ENCODE results near the gene CST4.

CST4 gene

DNA sequence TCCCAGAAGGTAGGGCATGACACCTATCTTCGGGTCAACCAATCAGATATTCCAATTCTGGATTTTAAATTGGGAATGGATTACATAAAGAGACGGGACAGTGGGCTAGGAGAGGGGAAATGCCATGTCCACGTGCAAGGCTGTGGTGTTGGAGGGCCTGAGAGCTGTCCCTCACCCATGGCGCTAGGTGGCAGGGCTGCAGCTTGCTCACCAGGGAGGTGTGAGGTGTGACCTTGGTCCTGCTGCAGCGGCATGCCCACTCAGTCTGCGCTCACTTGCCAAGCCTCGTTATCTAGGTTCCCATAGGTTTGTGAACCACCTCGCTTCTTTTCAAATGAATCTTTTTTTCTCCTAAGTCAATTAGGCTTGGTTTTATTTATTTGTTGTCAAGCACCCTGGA lies 31.6 kb downstream of the CST4 start:
- TF ChIP-seq POLR2A (IDR thresholded peaks at IDR 0.05; ENCODE audit: low read length): no peak
- no peak for TF ChIP-seq GATA1 (IDR thresholded peaks at IDR 0.05; ENCODE audit: low read depth, low read length)
- no peak for DNase-seq

DNA sequence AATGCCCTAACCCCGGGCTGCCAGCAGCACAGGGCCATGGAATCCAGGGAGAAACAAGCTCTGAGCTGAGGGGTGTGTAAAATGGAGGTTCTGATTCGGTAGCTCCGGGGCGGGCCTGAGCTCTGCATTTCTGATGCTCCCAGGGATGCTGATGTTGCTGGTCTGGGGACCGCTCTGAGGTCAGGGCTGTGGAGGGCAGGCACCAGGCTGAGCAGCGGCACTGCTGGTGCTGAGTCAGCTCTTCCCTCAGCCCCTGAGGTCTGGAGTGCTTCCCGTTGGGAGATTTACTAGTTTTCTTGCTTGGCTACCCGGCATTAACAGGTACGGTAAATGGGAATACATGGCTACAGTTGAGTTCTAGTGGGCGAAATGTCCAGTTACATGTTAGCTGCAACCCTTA lies 32.5 kb downstream of the CST4 start:
- TF ChIP-seq GATA1 (IDR thresholded peaks at IDR 0.05; ENCODE audit: low read depth, low read length) (no peak), POLR2A (IDR thresholded peaks at IDR 0.05; ENCODE audit: low read length) (no peak)
- no peak for DNase-seq

DNA sequence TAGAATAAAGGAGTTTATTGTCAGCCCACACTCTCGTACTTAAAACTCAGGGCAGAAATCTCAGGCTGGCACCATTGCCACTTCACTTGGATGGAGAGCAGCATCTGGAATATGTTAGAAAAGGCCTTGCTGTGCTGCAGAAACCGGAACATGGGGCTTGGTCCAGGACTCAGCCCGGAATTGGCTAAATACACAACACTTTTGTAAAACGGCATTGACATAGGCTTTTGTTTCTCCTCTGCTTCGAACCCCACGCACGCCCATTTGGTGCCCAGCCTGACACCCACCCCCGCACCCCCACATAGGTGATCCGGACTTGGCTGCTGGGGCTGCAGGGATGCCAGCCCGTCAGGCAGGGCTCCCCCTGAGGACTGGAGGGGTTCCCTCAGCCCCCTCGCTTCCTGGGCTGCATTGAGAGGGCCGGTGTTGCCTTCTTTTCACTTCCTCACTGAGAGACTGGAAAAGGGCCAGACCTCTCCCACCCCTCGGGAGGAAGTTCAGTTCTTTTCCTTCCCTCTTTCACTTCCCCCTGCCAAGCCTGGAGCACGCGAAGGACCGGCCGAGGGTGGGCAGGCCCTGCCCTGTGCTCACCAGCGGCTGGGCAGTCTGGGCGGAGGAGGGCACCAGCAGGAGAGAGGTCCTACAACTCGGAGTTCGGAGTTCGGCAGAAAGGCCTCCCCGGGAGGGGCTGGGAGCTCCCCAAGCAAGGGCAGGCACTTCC lies 33.2 kb downstream of the CST4 start:
- no peak for DNase-seq
- TF ChIP-seq POLR2A (IDR thresholded peaks at IDR 0.05; ENCODE audit: low read length) (no peak), GATA1 (IDR thresholded peaks at IDR 0.05; ENCODE audit: low read depth, low read length) (no peak)

DNA sequence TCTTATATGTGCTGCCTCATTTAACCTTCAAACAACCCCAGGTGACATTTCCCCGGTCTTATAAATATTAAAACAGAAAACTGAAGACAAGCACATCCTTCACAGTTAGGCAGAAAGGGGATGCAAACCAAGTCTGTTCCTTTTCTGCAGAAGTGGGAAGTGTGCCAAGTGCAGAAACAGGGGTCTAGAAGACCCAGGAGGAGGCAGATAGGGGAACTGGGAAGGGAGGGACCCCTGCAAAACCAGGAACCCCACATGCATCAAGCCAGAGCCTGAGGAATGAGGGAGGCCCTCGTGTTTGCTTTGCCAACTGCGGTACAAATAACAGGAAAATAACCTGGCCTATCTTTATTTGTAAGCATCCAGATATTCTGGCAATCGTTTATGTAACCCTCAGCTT lies 34.1 kb downstream of the CST4 start:
- TF ChIP-seq POLR2A (IDR thresholded peaks at IDR 0.05; ENCODE audit: low read length) (no peak), GATA1 (IDR thresholded peaks at IDR 0.05; ENCODE audit: low read depth, low read length) (no peak)
- DNase-seq: no peak

DNA sequence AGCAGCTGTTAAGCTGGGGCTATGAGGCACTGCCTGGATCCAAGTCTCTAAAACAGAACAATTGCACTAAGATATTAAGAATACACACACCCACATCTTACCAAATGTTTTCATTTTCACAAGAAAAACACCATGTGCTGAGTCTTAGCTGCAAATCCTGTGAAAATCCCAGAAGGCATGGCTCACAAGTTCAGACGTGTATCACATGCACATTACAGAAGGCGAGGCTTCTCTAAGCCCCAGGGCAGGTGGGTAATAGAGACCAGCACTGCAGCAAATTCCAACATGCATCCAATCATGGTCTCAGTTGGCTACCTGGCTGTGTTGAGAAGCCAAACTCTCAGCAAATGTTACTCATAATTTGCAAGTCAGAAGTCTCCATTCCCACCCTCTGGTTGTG lies 34.8 kb downstream of the CST4 start:
- TF ChIP-seq POLR2A (IDR thresholded peaks at IDR 0.05; ENCODE audit: low read length): no peak
- TF ChIP-seq GATA1 (IDR thresholded peaks at IDR 0.05; ENCODE audit: low read depth, low read length): no peak
- DNase-seq: no peak

DNA sequence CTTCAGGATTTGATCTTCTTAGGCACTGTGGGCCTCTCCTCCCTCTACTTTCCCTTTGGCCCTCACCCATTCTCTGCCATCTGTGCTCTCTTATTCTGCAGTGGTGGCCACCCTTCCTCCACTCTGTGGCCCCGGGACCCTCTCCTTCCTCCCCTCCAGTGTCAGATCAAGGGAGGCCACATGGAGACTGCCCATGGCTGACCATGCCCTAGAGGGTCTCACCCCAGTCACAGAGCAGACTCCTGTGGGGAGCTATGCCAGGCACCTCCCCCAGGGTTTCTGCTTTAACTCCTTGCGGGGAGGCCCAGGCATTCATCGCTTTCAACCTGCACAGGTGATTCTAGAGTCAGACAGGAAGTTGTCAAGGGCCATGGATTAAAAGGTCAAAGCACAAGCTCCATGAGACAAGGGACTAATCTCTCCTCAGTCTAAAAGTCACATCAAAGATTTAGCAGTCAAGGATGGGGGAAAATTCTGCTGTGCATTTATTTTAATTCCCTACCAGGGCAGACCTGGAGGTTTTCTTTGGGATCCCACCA lies 35.4 kb downstream of the CST4 start:
- no peak for TF ChIP-seq GATA1 (IDR thresholded peaks at IDR 0.05; ENCODE audit: low read depth, low read length)
- TF ChIP-seq POLR2A (IDR thresholded peaks at IDR 0.05; ENCODE audit: low read length): no peak

DNA sequence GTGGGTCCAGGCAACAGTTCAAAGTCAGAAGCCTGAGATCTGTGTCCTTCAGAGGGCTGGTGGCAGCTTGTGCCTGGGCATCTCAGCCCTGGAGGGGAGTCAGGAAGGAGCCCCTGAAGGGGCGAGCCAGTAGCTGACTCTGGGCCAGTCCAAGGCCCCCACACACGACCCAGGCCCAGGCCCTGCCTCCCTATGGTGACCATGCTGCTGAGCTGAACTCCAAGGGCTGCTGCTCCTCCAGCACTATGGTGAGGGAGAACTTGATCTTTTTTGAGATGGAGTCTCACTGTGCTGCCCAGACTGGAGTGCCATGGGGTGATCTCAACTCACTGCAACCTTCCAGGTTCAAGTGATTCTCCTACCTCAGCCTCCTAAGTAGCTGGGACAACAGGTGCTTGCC lies 35.9 kb downstream of the CST4 start:
- TF ChIP-seq GATA1 (IDR thresholded peaks at IDR 0.05; ENCODE audit: low read depth, low read length) (no peak), POLR2A (IDR thresholded peaks at IDR 0.05; ENCODE audit: low read length) (no peak)
- no peak for DNase-seq

More for the DNA sequence above, 35.4 kb downstream of the CST4 start:
- no peak for DNase-seq

DNA sequence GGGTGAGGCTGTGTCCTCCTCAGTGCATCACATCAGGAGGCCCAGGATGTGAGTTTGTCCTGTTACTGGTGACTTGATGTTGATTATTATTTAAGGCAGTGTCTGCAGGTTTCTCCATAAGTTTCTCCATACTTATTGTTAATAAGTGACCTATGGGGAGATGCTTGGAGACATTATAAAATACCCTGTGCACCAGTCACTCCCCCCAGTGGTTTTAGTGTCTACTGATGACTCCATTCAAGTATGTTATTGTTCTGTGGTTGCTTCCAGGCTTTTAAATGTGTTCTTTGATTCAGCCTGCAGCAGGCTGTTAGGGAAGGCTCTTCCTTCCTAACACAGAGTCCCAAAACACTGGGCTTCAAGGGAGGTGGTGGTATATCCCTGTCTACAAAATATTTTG lies 36.5 kb downstream of the CST4 start:
- TF ChIP-seq GATA1 (IDR thresholded peaks at IDR 0.05; ENCODE audit: low read depth, low read length): no peak
- TF ChIP-seq POLR2A (IDR thresholded peaks at IDR 0.05; ENCODE audit: low read length): no peak
- no peak for DNase-seq

DNA sequence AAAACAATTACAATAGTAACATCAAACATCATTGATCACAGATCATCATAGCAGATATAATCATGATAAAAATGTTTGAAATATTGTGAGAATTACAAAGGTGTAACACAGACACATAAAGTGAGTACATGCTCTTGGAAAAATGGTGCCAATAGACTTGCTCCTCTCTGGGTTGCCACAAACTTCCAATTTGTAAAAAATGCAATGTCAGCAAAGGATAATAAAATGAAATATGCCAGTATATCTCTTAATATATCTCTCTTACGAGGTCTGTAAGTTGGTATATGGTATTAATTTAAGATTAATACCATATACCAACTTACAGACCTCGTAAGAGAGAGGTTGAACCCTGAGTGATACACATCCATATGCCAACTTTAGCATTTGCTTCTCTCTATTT lies 37.7 kb downstream of the CST4 start:
- DNase-seq: no peak
- TF ChIP-seq POLR2A (IDR thresholded peaks at IDR 0.05; ENCODE audit: low read length): no peak
- TF ChIP-seq GATA1 (IDR thresholded peaks at IDR 0.05; ENCODE audit: low read depth, low read length): no peak

DNA sequence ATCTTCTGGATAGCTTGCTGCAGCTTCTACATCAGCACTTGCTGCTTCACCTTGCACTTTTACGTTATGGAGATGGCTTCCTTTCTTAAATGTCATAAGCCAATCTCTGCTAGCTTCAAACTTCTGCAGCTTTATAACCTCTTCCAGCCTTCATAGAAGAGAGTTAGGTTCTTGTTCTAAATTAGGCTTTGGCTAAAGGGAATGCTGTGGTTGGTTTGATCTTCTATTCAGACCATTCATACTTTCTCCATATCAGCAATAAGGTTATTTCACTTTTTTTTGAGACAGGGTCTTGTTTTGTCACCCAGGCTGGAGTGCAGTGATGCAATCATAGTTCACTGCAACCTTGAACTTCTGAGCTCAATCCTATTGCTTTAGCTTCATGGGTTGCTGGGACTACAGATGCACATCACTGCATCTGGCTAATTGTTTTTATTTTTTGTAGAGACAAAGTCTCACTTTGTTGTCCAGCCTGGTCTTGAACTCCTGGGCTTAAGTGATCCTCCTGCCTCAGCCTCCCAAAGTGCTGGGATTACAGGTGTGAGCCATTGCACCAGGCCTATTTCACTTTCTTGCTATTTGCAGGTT lies 38.9 kb downstream of the CST4 start:
- no peak for TF ChIP-seq GATA1 (IDR thresholded peaks at IDR 0.05; ENCODE audit: low read depth, low read length)
- no peak for TF ChIP-seq POLR2A (IDR thresholded peaks at IDR 0.05; ENCODE audit: low read length)
- DNase-seq: no peak

DNA sequence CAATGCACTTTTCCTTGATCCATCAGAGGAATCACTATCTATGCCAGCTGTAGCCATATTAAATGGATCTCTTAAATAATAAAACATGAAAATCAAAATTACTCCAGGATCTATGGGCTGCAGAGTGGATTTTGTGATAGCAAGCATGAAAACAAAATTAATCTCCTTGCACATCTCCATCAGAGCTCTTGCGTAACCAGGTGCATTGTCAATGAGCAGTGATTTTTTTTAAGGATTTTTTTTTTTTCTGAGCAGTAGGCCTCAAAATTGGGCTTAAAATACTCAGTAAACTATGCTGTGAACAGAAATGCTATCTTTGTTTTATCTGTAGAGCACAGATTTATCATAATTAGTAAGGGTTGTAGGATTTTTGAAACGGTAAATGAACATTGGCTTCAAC lies 39.6 kb downstream of the CST4 start:
- DNase-seq: no peak
- TF ChIP-seq GATA1 (IDR thresholded peaks at IDR 0.05; ENCODE audit: low read depth, low read length) (no peak), POLR2A (IDR thresholded peaks at IDR 0.05; ENCODE audit: low read length) (no peak)

DNA sequence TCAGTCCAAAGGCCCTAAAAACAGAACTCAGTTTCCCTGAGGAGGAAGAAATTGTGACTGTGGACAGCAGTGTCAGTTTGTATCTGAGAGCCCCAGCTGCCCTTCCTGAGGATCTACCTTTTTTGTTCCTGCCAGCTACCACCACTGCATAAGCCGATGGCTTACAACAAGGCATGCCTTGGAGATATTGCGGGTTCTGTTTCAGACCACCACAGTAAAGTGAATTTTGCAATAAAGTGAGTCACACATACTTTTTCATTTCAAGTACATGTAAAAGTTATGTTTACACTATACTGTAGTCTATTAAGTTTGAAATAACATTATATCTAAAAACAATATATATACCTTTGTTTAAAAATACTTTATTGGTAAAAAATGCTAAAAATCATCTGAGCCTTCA lies 41.5 kb downstream of the CST4 start:
- DNase-seq: no peak
- TF ChIP-seq POLR2A (IDR thresholded peaks at IDR 0.05; ENCODE audit: low read length) (no peak), GATA1 (IDR thresholded peaks at IDR 0.05; ENCODE audit: low read depth, low read length) (no peak)

DNA sequence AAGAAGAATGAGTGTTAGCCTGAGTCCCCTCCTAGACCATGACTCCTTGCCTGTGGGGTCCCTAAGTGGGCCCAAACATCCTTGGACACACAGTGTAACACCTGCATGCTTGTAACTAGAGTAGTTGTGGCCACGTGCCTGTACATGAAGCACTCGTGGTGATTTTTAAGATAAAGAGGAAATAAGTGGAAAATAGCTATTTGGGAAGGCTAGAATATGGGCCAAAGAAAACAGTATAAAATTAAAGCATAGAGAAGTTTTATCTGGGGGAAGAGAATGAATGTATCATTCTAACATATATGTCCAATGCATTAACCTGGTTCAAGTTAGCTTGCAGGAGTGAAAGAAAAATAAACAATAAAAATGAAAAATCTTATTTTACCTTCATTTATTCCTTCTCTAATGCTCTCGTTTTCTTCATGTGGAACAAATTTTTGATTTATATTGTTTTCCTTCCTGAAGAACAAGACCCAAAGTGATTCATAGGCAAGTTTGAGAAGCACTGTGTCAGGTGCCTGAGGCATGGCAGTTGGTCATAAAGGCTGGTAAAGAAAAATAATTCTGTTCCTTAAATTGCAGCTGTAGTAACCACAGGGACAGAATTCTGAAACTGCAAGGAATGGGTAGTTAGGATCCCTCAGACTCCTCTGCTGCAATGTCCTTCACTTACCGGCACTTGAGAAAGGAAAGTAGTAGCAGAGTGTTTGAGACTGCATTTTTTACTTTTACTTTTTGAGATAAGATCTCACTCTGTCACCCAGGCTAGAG lies 42.5 kb downstream of the CST4 start:
- TF ChIP-seq POLR2A (IDR thresholded peaks at IDR 0.05; ENCODE audit: low read length) (no peak), GATA1 (IDR thresholded peaks at IDR 0.05; ENCODE audit: low read depth, low read length) (no peak)
- DNase-seq: no peak

DNA sequence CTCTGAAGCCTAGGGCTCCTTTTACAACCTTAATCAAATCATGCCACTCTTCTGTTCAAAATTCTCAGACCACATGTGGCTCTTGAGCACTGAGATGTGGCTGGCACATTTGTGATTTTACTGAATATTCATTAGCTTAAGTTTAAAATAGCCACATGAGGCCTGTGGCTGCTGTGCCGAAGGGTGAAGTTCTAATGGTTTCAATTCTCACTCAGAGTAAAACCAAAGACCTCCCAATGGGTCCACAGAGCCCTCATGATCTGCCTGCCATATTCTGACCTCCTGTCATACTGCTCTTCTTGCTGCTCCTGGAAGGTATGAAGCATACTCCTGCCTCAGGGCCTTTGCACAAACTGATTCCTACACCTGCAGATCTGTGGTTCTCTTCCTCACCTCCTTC lies 43.3 kb downstream of the CST4 start:
- no peak for DNase-seq
- TF ChIP-seq POLR2A (IDR thresholded peaks at IDR 0.05; ENCODE audit: low read length) (no peak), GATA1 (IDR thresholded peaks at IDR 0.05; ENCODE audit: low read depth, low read length) (no peak)
